ENCODE data around the gene THEM4.

Gene THEM4

DNA sequence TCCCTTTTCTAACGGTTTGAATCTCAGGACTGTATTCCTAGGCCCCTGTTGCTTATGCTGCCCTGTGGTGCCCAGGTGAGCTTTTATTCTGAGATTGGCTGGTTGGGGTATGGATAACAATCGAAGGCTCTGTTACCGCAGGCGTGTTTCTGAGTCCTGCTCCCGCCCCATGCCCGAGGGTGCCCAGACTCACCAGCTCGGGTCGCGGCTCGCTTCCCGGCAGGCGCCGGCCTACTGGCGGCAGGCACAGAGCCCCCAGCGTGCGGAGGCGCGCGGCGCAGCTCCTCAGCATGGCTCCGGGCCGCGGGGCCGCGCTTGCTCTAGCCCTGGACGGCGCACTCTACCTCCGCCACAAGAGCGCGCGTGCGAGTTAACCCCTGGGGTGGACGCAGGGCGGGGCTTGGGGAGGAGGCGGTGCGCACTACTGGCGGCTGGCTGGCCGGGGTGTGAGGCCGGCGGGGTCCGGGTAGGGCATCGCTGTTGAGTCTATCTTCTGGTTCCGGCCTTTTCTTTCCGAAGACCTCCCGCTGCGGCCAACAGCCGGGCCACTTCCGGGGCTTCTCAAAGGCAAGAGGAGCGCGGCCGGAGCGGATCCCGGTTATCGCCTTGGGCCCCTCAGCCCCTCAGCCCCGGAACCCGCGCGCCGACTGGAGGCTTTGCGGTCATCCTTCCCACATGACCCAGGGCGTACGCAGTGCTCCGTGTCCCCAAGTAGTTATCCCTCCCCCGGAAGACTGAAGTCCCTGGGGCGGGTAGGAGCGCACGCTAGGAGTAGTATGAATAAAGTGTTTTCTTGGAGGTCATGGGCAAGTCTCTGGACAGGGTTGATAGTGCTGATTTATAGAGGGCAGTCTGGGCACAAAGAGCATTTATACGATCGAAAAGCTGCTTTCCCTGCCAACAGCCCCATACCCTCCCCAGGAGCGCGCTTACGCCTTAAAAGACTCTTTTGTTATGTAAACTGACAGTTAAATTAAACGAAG, at the start of gene THEM4:
Gene THEM4 (minus strand): TSS at position 345 of the 983 bp plus-strand sequence. CDS start 53 bp downstream, at position 292.
- Histone ChIP-seq H3K4me3 (ENCODE audit: low read depth in 1 of 2, low read length in 1 of 2) (peak within 1 kb of the TSS; percentile 51 to 72), H3K4me1 (ENCODE audit: control insufficient read depth in 1 of 2, insufficient read depth in 1 of 2, low read depth in 1 of 2, low read length in 1 of 2) (peaks cover 11 to 15% of the 10 kb centered on the region in 2 experiments), H3K27me3 (peaks cover 13% of the 10 kb centered on the region), H3K36me3 (no peaks in the 10 kb centered on the region), H3K27ac (peak within 1 kb of the TSS; percentile 49), H3K9me3 (peaks cover 3% of the 10 kb centered on the region)
- peak; percentile 43 for TF ChIP-seq CTCF (IDR thresholded peaks at IDR 0.05)

GRCh38 chr1:151958959-151959358, 49.6 kb upstream of the THEM4 start:
- no peak overlapping the region for H3K27ac ChIP-seq
- H3K36me3 ChIP-seq, result no peaks in the 10 kb centered on the region
- H3K4me1 ChIP-seq (ENCODE audit: control insufficient read depth in 1 of 2, insufficient read depth in 1 of 2, low read depth in 1 of 2, low read length in 1 of 2), result peaks cover 6 to 7% of the 10 kb centered on the region in 2 experiments
- no peak overlapping the region for H3K4me3 ChIP-seq (ENCODE audit: low read depth in 1 of 2, low read length in 1 of 2)
- TF ChIP-seq CTCF (IDR thresholded peaks at IDR 0.05), result no peak
- H3K9me3 ChIP-seq, result no peaks in the 10 kb centered on the region
- no peaks in the 10 kb centered on the region for H3K27me3 ChIP-seq

- peaks cover 6 to 7% of the 10 kb centered on the region in 2 experiments for H3K4me1 ChIP-seq (ENCODE audit: control insufficient read depth in 1 of 2, insufficient read depth in 1 of 2, low read depth in 1 of 2, low read length in 1 of 2)
- H3K36me3 ChIP-seq, result no peaks in the 10 kb centered on the region
- H3K27ac ChIP-seq, result no peak overlapping the region
- H3K27me3 ChIP-seq, result no peaks in the 10 kb centered on the region
- no peak for TF ChIP-seq CTCF (IDR thresholded peaks at IDR 0.05)
- H3K4me3 ChIP-seq (ENCODE audit: low read depth in 1 of 2, low read length in 1 of 2), result no peak overlapping the region
- no peaks in the 10 kb centered on the region for H3K9me3 ChIP-seq
Observed at GRCh38 chr1:151956957-151957497, 47.7 kb upstream of the THEM4 start.

DNA sequence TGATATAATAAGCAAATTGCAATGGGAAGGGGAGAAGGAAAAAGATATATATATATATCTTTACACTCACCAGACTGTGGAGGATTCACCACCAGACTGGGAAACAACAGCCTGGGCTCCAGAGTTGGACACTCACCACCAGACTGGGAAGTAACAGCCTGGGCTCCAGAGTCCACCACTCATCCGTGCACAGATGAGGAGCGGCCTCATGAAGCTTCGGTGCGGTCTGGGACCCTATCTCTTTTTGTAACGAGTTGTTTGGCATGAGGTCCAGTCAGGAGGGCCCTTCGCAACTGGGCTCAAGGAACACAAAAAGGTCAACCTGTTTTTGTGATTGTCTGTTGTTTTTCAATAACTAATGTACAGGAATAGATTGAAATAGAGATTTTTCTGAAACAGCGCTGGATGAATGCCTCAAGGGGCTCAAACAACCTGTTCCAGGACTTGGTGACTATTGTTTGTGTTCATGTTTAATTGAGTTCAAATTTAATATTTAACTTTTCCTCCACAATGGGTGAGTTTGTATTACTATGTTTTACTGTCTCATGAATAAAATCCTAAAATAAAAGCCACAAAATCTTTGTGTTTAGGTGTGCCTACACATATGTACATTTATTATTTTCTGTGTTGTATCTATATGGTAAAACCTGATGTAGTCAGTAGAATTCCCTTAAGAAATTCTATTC, 44.2 kb upstream of the THEM4 start:
- no peaks in the 10 kb centered on the region for H3K36me3 ChIP-seq
- H3K27me3 ChIP-seq, result no peaks in the 10 kb centered on the region
- H3K27ac ChIP-seq, result no peak overlapping the region
- H3K4me3 ChIP-seq (ENCODE audit: low read depth in 1 of 2, low read length in 1 of 2), result no peak overlapping the region
- TF ChIP-seq CTCF (IDR thresholded peaks at IDR 0.05), result no peak
- H3K9me3 ChIP-seq, result no peaks in the 10 kb centered on the region
- H3K4me1 ChIP-seq (ENCODE audit: control insufficient read depth in 1 of 2, insufficient read depth in 1 of 2, low read depth in 1 of 2, low read length in 1 of 2), result no peaks in the 10 kb centered on the region

- no peaks in the 10 kb centered on the region for H3K4me1 ChIP-seq (ENCODE audit: control insufficient read depth in 1 of 2, insufficient read depth in 1 of 2, low read depth in 1 of 2, low read length in 1 of 2)
- no peaks in the 10 kb centered on the region for H3K9me3 ChIP-seq
- no peaks in the 10 kb centered on the region for H3K27me3 ChIP-seq
- no peak for TF ChIP-seq CTCF (IDR thresholded peaks at IDR 0.05)
- no peaks in the 10 kb centered on the region for H3K36me3 ChIP-seq
- no peak overlapping the region for H3K27ac ChIP-seq
- H3K4me3 ChIP-seq (ENCODE audit: low read depth in 1 of 2, low read length in 1 of 2), result no peak overlapping the region
Observed at GRCh38 chr1:151952811-151953210, 43.5 kb upstream of the THEM4 start.

Data from neutrophil (primary cell).